AML-193 (cell line): ENCODE data around the gene APOA1.
"Not testable (repeated sequence)": the region's sequence is repeated elsewhere in the genome, so short reads cannot be mapped to it uniquely, and the experiment has no call there.

ENCODE experiments used
- DNase-seq, 2 experiments: peaks; one replicate each; lab custom pipeline; 2025; lab: John Stamatoyannopoulos, UW

The APOA1 gene

DNA sequence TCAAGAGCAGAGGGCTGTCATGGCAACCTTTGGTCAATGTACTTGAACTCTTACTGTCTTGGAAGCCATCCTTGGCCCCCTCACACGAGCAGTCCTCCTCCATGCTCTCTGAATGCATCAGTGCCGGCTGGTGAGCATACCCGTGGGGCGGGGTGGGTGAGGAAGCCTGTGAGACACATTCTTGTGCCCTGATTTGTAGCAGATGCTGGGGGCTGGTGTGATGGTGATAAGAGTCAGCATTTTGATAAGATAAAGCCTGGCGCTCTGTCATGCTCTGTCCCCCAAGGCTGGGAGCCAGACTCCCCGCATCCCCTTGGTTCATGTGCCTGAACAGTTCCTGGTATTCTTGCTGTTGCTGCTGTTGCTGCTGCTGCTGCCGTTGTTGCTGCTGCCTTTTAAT is 20.5 kb upstream of the APOA1 start:
- no peak for DNase-seq

DNA sequence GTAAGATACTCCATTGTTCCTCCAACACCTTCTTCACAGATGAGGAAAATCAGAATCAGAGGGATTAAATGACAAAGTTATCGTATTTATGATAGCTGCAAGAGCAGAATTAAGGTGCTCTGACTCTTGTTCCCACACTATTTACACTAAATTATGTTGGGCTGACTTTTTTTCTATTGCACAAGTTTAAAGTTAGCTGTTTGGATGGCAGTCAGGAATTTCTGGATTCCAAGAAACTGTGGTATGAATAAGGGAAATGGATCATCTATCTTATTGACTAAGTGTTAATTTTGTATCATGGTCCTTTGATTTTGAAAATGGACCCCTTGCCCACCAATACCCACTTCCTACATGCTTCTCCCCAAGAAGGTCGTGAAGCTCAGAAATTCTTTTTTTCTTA is 19.9 kb upstream of the APOA1 start:
- DNase-seq = no peak

DNA sequence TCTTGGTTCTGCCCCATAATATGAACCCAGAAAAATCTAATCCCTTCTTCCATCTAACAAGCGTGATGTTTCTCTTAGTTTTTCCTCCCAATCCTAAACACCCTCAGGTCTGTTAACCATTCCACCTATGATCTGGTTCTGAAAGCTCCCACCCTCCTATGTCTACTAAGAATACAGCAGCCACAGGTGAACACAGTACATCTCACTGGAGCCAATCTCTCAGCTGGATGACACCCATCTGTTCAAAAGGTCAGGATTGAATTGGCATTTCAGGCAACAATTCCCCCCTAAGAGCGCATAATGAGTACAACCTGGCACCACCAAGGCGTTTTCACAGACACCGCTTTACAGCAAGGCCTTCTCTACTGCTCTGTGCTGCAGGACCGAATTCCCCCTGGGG is 19.0 kb upstream of the APOA1 start:
- DNase-seq = no peak

DNA sequence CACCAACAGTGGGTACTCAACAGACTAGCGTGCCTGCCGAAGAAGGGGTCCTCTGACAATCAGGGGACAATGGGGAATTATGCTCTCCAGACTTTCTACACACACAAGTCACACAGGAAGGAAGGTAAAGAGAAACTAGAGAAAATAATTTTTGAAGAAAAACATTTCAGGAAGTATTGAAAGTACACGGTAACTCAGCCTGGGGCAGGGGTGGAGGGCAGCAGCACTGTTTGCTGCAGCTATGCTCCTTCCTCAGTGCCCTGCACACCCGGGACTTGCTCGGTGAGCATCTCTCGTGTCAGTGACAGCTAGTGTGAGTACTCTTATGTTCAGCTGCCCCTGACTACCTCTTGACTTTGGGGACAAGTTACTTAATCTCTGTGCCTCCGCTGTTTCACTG is 18.0 kb upstream of the APOA1 start:
- no peak for DNase-seq

DNA sequence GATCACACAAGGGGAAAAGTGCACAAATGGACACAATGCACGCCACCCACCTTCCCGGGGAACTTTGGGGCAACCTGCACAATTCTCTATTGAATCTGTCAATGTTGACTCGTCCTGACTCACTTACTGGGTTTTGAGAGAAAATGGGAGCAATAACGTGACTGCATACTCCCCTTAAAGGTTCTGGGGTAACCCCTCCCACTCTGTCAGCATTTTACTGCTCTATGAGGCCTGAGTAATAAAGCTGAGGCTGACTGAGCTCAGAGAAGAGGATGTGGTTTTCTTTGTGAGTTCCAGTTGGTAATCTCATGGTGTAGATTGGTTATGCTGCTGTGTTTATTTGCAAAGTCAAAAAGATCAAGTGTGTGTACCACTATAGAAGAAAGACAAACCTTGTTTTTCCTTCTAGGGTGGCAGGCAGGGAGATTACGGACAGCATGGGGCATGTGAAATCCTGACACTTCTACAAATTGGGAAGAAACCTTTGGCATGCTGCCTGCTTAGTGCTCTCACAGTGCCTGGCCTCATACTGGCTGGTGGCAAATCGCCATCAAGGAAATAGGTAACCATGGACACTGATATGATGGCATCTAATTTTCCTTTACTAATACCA is 16.1 kb upstream of the APOA1 start:
- DNase-seq = peak; percentile 94

DNA sequence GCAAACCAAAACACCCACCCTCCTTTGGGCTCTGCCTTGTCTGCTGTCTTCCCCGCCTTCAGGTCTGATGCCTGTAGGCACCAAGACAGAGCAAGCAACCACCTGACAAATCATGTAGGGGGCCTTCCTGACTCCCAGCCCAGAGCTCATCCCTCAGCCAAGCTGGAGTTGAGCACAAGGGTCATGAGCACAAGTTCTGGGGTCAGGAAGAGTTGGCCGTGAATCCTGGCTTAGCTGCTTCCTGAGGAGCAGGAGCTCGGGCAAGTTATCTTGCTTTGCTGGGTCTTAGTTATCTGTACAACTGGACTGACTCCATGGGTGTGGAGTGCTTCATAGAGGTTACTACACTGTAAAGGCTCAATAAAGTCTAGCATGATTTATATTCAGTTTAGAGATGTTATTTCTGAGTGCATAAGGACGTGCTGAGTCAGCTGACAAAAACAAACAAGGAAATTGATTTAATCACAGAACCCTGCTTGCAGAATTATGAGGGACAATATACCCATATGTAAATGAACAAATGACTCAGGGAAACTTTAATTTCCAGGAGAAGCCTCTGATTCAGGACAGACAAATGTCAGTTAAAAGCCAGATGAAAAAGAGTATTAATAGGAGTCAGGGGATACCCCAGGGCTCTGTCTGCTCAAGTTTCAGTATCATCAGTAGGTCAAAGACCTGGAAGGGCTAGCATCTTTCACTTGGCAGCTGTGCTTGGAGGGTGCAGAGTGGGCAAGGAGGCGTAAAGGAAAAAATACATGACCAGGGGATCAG is 15.0 kb upstream of the APOA1 start:
- DNase-seq = no peak

DNA sequence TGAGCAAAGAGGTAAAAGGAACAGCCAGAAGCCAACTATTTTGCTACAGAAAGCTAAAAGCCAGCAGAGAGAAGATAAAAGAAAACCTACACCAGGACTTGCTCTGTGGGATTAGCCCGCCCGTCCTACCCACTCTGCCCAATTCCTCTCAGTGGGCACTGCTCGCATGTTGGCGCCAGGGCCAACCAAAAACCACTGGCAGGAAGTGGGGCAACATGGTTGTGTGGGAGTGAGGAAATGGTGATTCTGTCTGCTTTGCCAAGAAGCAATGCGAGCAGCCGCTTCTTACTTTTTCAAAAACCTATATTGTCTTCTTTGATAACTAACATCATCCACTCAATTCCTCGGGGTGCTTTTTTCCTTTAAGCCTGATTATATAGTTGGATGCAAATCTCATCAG is 14.2 kb upstream of the APOA1 start:
- DNase-seq = peak; percentile 84 to 86

DNA sequence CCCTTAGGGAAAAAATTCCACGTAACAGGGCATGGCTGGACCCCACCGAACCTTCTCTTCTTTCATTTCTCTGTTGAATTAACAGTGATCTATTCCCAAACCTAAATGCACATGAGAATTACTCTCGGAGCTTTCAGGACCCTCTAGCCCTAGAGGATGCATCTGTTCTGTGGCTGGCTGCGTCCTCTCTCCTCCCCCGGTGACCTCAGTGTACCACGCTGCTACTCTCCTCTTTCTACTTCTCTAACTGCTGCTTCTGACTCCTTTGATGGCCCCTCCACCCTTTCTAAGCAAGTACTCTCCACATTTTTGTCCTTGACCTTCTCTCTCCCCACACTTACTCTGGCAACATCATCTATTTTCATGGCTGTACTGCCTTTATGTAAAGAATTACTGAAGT is 12.1 kb upstream of the APOA1 start:
- no peak for DNase-seq

DNA sequence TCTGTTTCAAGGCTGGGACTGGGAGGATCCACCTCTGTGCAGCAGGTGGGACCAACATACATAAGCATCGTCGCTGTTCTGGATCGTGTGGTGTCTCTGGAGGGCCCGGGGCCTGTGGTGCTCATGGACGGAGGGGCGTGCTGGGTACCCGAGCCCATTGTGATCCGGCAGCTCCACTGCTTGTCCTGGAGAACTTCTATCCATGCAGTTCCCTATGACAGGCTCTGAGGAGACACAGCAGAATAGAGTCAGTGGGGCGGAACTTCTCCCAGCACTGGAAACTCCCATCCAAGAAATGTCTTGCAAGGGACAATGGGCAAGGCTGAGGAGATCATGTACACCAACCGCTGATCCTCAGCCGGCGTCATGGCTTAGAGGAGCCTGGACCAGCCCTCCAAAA is 11.6 kb upstream of the APOA1 start:
- no peak for DNase-seq

DNA sequence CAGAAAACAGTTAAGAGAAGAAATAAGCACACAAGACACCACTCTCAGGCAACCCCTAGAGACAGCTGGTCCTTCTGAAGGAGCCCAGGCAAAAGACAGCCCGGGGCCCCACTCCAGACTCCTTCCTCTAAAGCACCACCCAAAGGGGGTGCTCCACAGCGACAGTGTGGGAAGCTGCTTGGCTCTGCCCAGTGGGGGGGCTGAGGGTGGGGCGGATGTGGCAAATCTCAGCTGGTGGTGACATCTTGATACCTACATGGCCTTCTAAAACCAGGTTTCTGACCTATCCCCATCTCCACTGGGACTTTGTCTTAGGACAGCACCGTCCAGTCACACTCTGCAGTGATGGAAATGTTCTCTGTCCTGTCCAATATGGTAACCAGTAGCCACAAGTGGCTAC is 10.2 kb upstream of the APOA1 start:
- no peak for DNase-seq

DNA sequence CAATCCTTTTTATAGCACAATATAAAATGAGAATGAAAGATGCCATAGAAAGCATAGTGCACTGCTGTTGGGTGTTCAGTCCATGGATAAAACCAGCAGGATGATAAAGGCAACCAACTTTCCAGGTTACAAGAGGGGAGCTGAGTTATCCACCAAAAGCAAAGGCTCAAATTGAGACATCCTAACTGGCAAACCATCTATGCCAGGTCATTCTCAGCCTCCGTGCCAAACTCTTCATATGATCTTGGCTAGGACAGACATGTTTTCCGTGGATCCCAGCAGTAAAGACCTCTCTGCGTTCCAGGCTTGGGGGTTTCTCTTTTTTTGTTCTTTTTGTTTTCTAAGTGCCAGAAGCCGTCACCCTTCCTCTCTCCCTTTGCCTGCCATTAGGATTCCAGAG is 7.3 kb upstream of the APOA1 start:
- DNase-seq = no peak

DNA sequence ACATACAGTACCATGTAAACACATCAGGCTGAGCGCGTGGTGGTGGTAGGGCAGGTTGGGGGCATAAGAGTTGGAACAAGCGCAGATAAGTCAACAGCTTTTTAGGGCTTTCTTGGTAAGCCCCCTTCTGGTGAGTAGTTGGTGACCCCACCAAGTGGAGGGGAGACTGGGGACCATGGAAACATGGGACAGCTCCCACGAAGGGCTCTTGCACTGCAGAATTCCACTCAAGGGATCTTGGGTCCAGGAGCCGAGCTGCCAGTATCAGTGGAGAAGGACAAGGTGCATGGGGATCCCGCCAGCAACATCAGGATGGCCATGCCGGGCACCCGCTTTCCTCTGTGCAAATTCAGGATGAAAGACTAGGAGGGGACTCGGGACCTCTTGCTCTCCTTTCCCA is 6.2 kb upstream of the APOA1 start:
- no peak for DNase-seq

DNA sequence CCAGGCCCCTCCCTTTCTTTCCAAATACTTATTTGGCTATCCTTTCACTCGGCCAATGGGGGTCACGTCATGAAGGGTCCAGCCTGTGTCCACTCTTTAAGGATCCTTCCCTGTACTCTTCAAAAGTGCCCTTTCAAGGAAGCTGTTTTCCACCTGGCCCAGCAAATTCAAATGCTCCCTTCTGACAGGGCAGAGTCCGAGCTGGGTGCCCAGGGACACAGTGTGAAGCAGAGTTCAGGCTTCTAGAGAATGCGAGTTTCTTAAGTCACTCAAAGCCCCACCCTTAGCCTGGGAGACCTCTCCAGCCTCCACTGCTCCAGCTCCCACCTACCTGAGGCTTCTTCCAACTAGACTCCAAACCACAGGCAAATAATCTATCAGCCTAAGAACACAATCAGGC is 5.5 kb upstream of the APOA1 start:
- DNase-seq = no peak

DNA sequence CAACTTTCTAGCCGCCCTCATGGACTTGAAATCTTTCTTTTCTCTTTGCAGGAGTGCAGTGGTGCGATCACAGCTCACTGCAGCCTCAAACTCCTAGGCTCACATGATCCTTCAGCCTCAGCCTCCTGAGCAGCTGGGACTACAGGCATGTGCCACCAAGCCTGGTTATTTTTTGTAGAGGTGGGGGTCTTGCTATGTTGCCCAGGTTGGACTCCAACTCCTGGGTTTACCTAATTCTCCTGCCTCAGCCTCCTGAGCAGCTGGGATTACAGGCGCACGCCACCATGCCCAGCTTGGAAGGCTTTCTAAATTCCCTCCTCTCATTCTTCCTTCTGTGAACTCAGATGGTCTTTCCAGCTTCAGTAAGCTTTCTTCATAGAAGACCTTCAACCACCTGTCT is 4.7 kb upstream of the APOA1 start:
- no peak for DNase-seq

DNA sequence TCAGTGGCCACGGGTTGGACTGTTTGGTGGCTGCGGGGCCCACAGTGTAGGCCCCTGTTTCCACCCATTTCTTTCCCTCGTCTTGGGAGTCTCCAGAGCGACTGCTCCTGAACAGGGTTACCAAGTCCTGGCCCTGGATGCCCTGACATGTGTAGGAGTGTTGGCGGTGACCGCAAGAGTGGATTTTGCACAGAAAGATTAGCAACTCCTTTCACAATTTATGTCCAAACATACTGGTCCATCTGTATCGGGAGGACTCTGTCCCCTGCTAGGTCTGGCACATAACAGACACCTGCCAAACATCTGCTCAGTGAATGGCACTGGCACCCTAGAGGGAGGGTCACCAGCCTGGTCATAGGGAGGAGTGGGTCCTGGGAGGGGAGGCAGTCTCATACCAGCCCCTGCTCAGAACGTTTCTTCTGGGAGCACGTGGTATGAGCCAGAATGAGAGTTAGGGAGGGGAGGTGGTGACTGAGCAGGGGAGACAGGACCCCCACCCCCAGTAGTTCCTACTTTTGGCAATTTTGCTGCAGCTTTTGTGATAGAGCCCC is 3.4 kb upstream of the APOA1 start:
- DNase-seq = no peak

DNA sequence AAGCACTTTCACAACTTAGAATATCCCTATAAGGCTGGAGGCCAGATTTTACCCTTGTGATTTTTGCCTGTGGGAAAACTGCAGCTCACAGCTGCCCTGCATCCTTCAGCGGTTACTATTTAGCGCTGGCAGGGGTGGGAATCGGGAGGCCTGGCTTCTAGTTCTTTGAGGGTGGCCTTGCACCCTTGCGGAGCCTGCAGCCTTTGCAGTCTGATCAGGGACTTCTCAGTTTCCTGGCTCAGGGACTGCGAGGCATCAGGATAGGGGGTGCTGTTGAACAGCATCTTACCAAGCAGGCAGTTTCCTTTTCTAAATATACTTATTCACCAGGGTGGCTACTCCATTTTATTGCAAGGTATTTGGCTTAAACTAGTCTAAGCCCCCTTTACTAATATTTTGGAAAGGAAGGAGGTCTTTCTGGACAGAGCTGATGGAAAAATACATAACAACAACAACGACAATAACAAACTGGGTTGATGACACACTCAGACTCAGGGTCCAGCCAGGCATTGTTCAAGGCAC is 2.9 kb upstream of the APOA1 start:
- DNase-seq = peak in 1 of 2 experiments; percentile 7

DNA sequence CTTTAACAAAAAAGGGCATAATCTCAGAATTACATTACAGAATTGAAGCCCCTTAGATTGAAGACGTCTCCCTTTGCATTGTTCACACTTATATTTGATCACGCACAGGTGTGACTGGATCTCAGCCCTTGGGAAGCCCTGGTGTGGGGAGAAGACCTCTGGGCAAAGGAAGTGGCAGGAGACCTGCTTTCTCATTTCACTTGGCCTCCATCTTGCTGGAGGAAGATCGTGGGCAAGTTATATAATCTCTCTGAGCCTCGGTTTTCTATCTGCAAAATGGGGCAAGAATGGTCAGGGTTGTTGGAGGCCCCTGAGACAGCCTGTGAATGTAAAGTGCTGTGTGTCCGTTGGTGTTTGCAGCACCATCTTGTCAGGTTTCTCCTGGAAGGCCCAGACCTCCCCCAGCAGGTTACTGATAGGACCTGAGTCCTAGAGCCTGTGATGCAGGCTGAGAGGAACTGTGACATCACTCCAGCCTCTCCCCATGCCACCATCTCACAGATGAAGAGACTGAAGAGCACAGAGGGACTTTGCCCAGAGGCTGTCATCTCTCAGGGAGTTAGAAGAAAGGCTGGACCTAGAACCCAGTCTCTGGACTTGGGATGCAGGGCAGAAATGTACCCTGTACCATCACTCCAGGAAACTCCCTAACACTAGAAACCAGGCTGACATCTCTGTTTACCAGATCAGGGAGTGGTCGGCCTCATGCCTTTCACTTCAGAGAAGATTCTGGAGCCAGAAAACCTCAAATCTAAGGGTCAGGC is 1.1 kb upstream of the APOA1 start:
- DNase-seq = no peak

DNA sequence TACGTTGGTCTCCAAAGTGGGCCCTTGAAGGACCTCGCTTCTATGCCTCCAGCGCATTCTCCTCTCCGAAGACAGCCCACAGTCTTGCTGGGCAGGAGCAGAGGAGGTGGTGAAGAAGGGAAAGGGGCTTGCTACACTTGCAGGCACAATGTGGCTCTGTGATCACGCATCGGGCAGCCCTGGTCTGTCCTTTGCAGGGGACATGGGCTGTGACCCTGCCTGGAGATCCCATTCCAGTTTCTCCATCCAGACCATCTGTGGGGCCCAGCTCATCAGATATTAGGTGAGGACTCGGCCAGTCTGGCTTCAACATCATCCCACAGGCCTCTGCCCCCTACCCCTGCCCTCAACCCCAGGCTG is 810 bp downstream of the APOA1 start:
- DNase-seq = no peak

DNA sequence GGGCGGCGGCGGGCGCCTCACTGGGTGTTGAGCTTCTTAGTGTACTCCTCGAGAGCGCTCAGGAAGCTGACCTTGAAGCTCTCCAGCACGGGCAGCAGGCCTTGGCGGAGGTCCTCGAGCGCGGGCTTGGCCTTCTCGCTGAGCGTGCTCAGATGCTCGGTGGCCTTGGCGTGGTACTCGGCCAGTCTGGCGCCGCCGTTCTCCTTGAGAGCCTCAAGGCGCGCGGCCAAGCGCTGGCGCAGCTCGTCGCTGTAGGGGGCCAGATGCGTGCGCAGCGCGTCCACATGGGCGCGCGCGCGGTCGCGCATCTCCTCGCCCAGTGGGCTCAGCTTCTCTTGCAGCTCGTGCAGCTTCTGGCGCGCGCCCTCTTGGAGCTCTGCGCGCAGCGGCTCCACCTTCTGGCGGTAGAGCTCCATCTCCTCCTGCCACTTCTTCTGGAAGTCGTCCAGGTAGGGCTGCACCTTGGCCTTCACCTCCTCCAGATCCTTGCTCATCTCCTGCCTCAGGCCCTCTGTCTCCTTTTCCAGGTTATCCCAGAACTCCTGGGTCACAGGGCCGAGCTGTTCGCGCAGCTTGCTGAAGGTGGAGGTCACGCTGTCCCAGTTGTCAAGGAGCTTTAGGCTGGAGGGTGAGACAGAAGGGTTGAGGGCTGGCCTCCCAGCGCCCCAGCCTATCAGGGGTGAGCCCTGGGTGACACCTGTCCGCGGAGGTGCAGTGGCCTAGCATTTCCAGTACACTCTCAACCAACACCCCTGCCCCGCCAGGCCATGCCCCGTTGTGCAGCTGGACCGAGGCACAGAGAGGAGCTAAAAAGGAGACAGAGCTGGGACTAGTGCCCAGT is 1.4 kb downstream of the APOA1 start:
- peak; percentile 85 to 89 for DNase-seq

DNA sequence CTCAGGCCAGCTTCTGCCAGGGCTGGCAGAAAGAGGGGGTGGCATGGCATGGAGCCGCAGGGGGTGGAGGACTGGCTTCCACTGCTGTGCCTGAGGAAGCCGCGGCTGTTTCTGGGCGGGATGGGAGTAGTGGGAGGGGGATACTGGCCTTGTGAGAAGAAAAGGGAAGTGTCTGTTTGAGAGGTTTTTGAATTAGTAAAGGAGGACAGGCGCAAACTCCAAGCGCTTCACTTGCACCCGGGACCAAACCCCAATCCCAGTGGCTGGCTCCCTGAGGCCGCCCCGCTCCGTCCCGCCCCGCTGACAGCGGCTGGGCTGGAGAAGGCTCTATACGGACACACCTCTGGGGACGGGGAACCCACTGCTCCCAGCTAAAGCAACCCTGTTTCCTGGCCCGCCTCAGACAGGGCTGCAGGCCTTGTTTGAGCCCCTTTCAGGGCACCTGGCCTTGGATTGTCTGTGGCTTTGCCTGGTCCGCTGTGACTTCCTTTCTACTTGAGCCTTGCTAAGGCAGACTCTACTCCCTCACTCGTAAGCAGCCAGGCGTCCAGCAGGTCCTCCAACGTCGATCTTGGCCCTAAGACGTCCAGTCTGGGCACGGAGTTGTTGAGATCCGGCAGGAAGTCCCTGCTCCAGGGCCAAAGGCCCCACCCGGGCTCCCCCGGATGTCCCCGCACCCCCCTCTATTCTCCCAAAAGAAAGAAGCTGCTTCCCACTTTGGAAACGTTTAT is 2.2 kb downstream of the APOA1 start:
- peak; percentile 69 to 70 for DNase-seq

DNA sequence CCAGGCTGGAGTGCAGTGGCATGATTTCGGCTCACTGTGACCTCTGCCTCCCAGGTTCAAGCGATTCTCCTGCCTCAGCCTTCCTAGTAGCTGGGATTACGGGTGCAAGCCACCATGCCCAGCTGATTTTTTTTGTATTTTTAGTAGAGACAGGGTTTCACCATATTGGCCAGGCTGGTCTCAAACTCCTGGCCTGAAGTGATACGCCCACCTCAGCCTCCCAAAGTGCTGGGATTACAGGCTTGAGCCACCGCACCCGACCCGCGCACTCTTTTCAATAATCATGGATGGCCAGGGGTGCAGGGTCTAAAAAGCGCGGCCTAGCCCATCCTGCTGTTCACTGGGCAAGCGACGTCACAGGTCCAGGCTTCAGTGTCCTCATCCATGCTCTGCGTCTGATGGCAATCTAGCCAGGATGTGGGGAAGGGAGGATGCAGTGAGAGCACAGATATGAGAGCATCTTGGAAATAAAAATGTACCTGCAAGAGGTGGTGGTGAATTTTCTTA is 2.8 kb downstream of the APOA1 start:
- DNase-seq = not testable (repeated sequence)
